Measurements from ENCODE around the gene ZBTB42.

ZBTB42 gene

DNA sequence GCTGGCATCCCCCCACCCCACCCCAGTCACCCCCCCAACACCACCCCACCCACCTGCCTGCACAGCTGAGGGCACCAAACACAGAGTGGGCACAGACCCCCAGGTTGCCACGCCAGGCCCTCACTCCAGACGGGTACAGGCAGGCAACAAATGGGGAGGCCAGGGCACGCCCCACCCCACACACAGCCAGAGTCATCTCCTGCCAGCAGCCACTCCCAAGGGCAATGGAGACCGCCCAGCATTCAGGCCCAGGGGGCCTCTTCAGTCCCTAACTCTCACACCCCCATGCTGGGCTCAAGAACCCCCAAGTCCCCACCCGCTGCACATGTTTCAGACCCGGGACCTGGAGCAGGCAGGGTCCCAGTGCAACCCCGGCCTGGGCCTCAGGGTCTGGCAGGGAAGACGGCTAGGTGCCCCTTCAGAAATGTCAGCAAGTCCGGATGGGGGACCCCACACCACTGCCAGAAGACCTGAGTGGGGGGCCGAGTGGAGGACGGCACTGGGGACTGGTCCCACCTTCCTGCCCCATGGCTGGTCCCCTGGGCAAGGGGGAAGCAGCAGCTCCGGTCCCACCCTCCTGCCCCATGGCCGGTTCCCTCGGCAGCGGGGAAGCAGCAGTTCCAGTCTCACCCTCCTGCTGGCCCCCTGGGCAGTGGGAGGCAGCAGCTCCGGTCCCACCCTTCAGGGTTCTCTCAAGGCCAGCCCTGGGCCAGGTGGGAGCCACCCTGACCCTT, 17.2 kb upstream of the ZBTB42 start:
- DNase-seq, result no peak

DNA sequence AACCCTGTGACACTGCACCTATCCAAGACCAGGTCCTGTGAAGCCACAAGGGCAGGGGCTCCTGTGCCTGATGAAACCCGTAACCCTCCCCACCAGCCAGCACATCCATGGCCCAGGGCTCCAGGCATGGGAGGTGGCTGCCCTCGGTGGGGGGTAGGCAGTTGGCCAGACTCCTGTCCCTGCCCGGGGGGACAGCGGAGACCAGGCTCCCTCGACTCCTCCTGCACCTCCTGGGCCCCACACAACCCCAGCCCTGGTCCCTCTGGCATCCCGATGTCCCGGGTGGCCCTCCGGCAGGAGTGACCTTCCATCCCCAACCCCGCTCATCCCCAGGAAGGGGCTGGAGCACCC, 16.7 kb upstream of the ZBTB42 start:
- no peak for DNase-seq

DNA sequence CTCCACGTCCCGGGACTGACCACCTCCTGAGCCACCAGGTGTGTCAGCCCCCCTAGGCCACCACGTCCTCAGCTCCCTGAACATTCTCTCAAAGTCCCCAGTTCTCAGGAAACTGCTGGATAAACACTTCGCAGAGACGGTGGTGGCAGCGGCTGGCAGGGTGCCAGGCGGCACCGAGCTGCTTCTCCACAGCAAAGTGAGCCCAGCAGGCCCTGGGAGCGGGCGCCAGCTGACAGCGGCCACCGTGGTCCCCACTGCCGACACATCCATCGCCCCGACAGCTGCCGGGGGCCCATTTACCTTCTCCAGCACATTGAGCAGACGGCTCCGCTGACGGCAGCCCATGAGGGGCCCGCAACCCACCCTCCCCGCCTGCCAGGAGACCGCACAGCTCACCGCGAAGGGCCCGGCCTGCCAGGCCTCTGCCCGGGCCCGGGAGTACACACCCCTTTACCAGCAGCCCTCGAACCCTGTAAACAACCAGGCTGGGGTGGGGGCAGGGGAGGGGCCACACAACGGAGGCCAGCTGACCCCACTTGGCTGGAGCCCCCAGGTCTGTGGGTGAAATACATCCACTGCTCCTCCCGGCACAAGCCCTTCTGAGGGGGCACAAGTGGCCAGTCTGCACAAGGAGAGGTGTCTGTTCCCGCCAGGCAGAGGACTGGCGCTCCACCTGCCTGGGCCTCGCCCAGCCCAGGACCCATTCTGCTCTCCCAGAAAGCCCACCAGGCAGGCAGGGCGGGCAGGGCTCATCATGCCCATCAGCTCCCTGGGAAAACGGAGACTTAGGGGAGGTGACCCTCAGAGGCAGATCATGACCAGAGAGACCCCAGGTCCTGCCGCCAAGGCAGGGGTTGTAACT, 15.8 kb upstream of the ZBTB42 start:
- no peak for DNase-seq

DNA sequence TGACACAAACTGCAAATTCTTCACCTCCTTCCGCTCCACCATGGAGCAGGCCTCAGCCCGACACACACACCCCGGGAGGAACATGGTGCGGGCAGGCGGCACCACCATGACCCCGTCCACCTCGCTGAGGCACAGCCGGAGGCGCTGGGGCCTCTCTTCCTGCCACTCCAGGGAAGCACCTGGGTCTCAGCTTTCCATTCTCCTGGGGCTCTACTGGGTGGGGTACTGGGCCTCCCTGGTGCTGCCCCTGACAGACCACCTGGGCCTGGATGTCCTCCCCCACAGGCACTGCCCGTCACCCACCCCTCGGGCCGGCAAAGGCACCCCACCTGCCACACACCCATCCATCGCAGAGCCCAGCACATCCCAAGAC, 15.2 kb upstream of the ZBTB42 start:
- DNase-seq, result no peak

DNA sequence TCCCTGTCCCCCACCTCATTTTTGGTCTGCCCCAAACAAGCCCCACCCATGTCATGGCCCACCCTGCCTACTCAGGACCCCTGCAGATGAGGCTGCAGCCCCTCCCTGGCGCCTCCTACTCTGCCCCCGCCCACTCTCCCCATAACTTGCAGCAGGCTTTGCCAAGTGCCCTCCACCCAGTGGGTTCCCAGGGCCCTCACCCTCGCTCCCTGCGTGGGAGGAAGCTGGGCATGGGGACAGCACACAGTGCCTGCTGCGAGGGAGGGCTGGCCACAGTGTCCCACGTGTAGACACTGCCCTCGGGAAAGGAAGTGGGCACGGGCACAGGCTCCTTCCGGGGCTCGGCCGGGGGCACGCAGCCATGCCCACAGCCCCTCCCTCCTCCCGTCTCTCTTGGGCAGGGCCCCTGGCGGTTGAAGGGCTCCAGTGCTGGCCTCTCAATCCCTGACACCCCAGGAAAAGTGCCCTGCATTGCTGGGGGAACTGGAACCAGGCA, 14.8 kb upstream of the ZBTB42 start:
- no peak for DNase-seq

- DNase-seq, result no peak
These were observed 13.9 kb upstream of the ZBTB42 start for GRCh38 chr14:104786726-104787675.

DNA sequence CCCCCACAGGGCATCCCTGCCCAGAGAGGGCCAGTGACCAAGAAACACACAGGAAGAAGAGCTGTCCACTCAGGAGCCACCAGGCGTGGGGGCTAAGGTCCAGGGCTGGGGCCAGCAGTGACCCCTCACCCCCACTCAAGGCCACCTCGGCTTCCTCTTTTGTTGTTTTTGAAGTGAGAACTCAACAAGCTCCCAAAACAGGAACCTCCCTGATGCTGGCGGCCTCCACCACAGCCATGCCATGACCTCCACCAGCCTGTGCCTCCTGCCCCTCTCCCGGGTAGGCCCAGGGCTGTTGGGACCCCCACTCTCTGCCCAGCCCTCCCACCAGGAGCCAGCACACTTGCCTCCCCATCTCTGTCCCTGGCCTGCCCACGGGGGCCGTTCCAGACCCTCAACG, 13.2 kb upstream of the ZBTB42 start:
- no peak for DNase-seq

GRCh38 chr14:104788161-104788818, 12.6 kb upstream of the ZBTB42 start:
- DNase-seq, result no peak

DNA sequence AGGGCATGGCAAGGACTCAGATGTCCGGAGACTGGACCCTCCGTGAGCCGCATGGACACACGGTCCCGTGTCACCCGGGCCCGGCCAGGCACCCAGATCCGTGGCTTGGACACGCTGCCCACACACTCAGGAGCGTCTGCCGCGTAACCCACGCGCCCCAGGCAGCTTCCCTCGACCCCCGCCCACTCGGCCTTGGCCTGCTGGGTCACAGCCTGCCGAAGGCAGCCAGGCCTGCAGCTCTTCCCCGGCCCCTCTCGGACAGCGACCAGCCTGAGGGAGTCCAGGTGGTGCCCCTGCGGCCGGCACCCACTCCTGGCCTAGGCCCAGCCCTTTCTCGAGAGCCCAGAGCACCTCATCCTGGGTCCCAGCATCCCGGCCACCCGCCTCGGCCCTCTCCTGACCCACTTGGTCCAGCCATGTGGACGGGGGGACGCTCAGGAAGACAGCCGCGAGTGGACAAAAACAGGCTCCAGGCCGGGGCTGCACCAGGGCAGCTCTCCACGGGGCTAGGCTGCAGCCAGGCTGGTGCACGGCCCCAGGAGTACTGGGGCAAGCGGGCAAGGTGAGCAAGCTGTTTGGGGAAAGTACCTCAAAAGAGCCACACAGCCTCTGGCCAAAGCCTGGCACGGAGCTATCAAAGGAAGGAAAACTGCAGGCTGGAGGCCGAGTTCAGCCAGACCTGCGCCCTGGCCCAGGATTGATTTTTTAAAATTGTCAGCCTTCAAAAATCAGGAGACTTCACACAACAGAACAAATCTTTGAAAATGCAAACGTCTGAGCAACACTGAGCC, 11.8 kb upstream of the ZBTB42 start:
- DNase-seq, result no peak

GRCh38 chr14:104789752-104790743, 10.9 kb upstream of the ZBTB42 start:
- DNase-seq, result no peak

DNA sequence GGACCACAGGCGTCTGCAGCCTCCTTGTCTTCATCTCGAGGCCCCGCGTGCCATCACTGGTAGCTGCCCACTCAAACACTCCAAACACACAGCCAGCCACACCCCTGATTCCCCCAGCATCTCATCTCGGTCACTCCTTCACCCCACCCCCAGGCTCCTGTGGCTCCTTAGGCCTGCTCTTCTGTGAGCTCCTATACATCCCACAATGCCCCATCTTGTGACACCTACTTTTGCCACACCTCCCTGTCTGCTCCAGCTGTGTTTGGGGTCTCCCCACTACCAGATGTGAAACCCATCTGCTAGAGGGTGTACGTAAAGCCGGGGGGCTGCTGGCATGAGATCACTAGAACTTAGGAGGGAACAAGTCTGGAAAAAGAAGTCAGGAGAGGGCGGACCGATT, 9.5 kb upstream of the ZBTB42 start:
- no peak for DNase-seq

- DNase-seq, result no peak
These were observed 8.6 kb upstream of the ZBTB42 start for GRCh38 chr14:104792101-104792884.

- DNase-seq, result no peak
These were observed 7.8 kb upstream of the ZBTB42 start for GRCh38 chr14:104792945-104793702.

DNA sequence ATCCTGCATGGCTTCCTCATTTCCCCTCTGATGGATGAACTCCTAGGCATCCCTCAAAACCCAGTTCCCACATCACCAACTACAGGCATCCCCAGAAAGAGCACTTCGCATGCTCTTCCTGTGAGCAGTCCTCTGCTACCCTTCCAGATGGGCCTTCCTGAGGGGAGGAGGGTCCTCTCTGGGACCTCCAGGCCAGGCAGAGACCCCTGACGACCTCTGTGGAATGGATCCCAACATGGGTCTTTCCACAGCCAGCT, 7.3 kb upstream of the ZBTB42 start:
- no peak for DNase-seq

DNA sequence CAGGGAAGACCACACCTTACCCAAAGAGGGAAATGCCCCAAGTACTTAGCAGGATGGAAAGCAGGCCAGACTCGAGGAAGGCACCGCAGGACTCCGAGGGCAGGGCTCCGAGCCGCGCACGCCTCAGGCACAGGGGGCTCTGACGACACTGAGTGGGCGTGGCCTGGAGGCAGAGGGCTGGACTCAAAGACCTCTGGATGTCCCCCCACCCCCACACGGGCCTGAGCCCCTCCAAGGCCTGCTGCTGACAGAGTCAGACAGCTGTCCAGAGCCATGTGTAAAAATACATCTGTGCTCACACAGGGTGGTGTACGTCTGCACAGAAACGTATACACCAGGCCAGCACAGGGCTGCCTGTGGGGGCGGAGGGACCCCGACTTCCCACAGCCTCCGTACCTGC, 6.8 kb upstream of the ZBTB42 start:
- DNase-seq, result no peak

- DNase-seq, result no peak
These were observed 6.3 kb upstream of the ZBTB42 start for GRCh38 chr14:104794631-104794992.

DNA sequence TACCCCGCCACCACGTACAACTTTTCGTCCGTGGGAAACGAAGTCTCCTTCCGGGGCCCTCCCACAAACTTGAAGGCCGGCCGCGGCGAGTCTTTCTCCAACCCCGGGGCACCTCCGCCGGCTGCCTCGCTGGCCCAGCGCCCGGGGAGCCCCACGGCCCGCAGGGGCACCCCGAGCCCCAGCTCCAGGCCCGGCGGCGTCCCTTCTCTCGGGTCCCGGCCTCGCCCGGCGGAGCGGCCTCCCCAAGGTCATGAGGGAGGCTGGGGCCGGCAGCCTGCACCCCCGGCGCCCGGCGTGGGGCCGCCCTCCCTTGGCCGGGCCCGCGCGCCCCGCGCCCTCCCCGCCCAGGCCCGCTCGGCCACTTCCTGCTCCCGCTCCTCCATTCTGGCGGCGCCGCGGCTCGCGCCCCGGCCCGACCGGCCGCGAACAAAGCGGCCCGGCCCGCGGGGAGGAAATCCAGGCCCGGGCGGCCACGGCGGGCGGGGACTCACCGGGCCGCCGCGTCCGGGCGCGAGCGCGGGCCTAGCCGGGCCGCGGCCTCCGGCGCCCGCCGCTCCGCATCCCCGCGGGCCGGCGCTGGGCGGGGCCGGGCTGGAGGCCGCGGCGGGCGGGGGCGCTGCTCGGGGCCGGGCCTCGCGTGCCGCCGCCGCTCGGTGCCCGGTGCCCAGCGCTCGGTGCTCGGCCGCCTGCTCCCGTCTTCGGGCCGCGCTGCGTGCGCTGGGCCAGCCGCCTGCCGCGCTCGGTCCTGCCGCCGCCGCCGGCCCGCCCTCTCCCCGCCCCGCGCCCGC, 5.7 kb upstream of the ZBTB42 start, which contains the start of gene AKT1:
Gene AKT1 (minus strand): TSS at position 756 of the 788 bp plus-strand sequence. CDS start 3,105 bp downstream, outside the sequence.
- DNase-seq, result no peak

All from NCI-H187 treated with DMSO at 0.1 percent for 48 hours (cell line).